ENCODE results near the gene TCEAL4.

GRCh38 chrX:103616676-103617186, 31.4 kb downstream of the TCEAL4 start:
- TF ChIP-seq ZNF274 (IDR thresholded peaks at IDR 0.05; ENCODE audit: low read depth, low read length) (no peak), YY1 (IDR thresholded peaks at IDR 0.05; ENCODE audit: insufficient read depth, insufficient read length) (no peak)

Data from NT2/D1 (cell line).